SK-N-SH (cell line): ENCODE data around the gene DEPDC7. TPM values are rescaled to one million over a fixed set of nuclear protein-coding genes. Genes with fewer than 3 reads are reported as not detected.

Source experiments
- CTCF ChIA-PET: fragments of 300-600, 350-600 bp; formaldehyde crosslinking; extraction: SDS; loops from one replicate; lab custom pipeline; 2021; lab: Yijun Ruan, JAX
- POLR2A ChIA-PET: fragments of 350-600 bp; sonication (Branson Sonifier 250); formaldehyde crosslinking; extraction: SDS; loops from one replicate; lab custom pipeline; 2020; ENCODE audit warnings: antibody characterized with exemption, inconsistent platforms; lab: Yijun Ruan, JAX
- DNase-seq: peaks from one replicate; pipeline ENCODE4 v3.0.0; 2012
- H2AFZ ChIP-seq: fragments of 200-600 bp; sonication (generic); 2 replicates; pipeline ENCODE4 v1.8.1; 2016; ENCODE audit warnings: antibody characterized with exemption, mild to moderate bottlenecking, low read depth
- H3F3A ChIP-seq: fragments of 200-600 bp; sonication (generic); replicated peaks from 2 replicates; pipeline ENCODE3; 2016; ENCODE audit warnings: antibody characterized with exemption, mild to moderate bottlenecking; ENCODE audit not compliant: insufficient read depth
- H3K27ac ChIP-seq, 2 experiments: fragments of 200-500 bp in 1 of 2; fragments of 200-600 bp in 1 of 2; sonication (Bioruptor generic) in 1 of 2; sonication (generic), shearing (Covaris generic) in 1 of 2; 2 replicates each; pipeline versions ENCODE4 v1.5.1 to v1.6.1; 2014 to 2016; ENCODE audit warnings: low read depth in 2 of 2, inconsistent platforms in 1 of 2, low read length in 1 of 2, mild to moderate bottlenecking in 1 of 2, mixed read lengths in 1 of 2
- H3K27me3 ChIP-seq: fragments of 200-600 bp; sonication (generic), shearing (Covaris generic); 2 replicates; pipeline ENCODE4 v1.6.1; 2016; ENCODE audit warnings: mixed run types; ENCODE audit not compliant: insufficient read depth
- H3K36me3 ChIP-seq, 2 experiments: fragments of 200-500 bp in 1 of 2; fragments of 200-600 bp in 1 of 2; sonication (Bioruptor generic) in 1 of 2; sonication (generic) in 1 of 2; replicated peaks in 1 of 2; 2 replicates each; pipeline versions ENCODE3 to v1.5.1; 2014 to 2016; ENCODE audit warnings: low read length in 1 of 2, mild to moderate bottlenecking in 1 of 2; ENCODE audit not compliant: insufficient read depth in 2 of 2, control insufficient read depth in 1 of 2
- H3K4me1 ChIP-seq, 2 experiments: fragments of 200-500 bp in 1 of 2; fragments of 200-600 bp in 1 of 2; sonication (Bioruptor generic) in 1 of 2; sonication (generic), shearing (Covaris generic) in 1 of 2; 2 replicates each; pipeline versions ENCODE4 v1.5.1 to v1.6.1; 2014 to 2016; ENCODE audit warnings: low read depth in 1 of 2, low read length in 1 of 2, mixed run types in 1 of 2; ENCODE audit not compliant: insufficient read depth in 2 of 2, control insufficient read depth in 1 of 2
- H3K4me2 ChIP-seq: fragments of 200-600 bp; sonication (generic), shearing (Covaris generic); 2 replicates; pipeline ENCODE4 v1.6.1; 2017; ENCODE audit warnings: mixed run types
- H3K4me3 ChIP-seq, 2 experiments: fragments of 200-500 bp in 1 of 2; fragments of 200-600 bp in 1 of 2; sonication (Bioruptor generic) in 1 of 2; sonication (generic), shearing (Covaris generic) in 1 of 2; 2 replicates each; pipeline versions ENCODE4 v1.5.1 to v1.8.1; 2014 to 2016; ENCODE audit warnings: low read depth in 2 of 2, inconsistent platforms in 1 of 2, low read length in 1 of 2, mild to moderate bottlenecking in 1 of 2, mixed read lengths in 1 of 2, moderate library complexity in 1 of 2
- H3K79me2 ChIP-seq: fragments of 200-600 bp; sonication (generic); 2 replicates; pipeline ENCODE4 v1.8.1; 2017; ENCODE audit warnings: mild to moderate bottlenecking; ENCODE audit not compliant: insufficient read depth
- H3K9ac ChIP-seq: fragments of 200-600 bp; sonication (generic); 2 replicates; pipeline ENCODE4 v1.6.1; 2017; ENCODE audit warnings: mixed run types
- H3K9me2 ChIP-seq: fragments of 200-600 bp; sonication (generic); 2 replicates; pipeline ENCODE4 v1.6.1; 2017; ENCODE audit warnings: mixed run types
- H3K9me3 ChIP-seq: fragments of 200-600 bp; sonication (generic); 2 replicates; pipeline ENCODE4 v1.6.1; 2017; ENCODE audit warnings: mixed run types, mild to moderate bottlenecking, moderate library complexity
- H4K20me1 ChIP-seq: fragments of 200-600 bp; sonication (generic); 2 replicates; pipeline ENCODE4 v1.6.1; 2017; ENCODE audit warnings: mild to moderate bottlenecking, mixed run types; ENCODE audit not compliant: insufficient read depth
- CHD2 ChIP-seq: fragments of 150-350 bp; IDR thresholded peaks from 2 replicates; pipeline ENCODE4 v1.6.1; 2018; ENCODE audit warnings: low read length; ENCODE audit not compliant: partially characterized antibody
- ELF1 ChIP-seq: IDR thresholded peaks from 2 replicates; pipeline ENCODE4 v1.4.0; 2012
- EZH2phosphoT487 ChIP-seq: fragments of 200-600 bp; sonication (generic); IDR thresholded peaks from 2 replicates; pipeline ENCODE4 v1.6.1; 2017; ENCODE audit warnings: low read depth, mixed run types, mild to moderate bottlenecking, antibody characterized with exemption, moderate library complexity, borderline replicate concordance
- FOSL2 ChIP-seq: IDR thresholded peaks from 2 replicates; pipeline ENCODE4 v1.4.0; 2012; ENCODE audit warnings: low read depth, mild to moderate bottlenecking, moderate library complexity, borderline replicate concordance
- GATA2 ChIP-seq: sonication (generic); formaldehyde crosslinking; IDR thresholded peaks from 2 replicates; pipeline ENCODE4 v1.5.0; 2020; ENCODE audit warnings: mild to moderate bottlenecking, missing genetic modification reagents
- JUND ChIP-seq: IDR thresholded peaks from 2 replicates; pipeline ENCODE4 v1.4.0; 2012
- MEF2A ChIP-seq: IDR thresholded peaks from 2 replicates; pipeline ENCODE4 v1.4.0; 2012; ENCODE audit warnings: low read depth, borderline replicate concordance
- MXI1 ChIP-seq: IDR thresholded peaks from 2 replicates; pipeline ENCODE4 v1.6.1; 2012; ENCODE audit warnings: mild to moderate bottlenecking, low read depth, low read length, improper control_type of control experiment
- NFIC ChIP-seq: IDR thresholded peaks from 2 replicates; pipeline ENCODE4 v1.4.0; 2012; ENCODE audit warnings: borderline replicate concordance
- RAD21 ChIP-seq: IDR thresholded peaks from 2 replicates; pipeline ENCODE4 v1.6.1; 2012; ENCODE audit warnings: mild to moderate bottlenecking, low read length
- RFX5 ChIP-seq: IDR thresholded peaks from 2 replicates; pipeline ENCODE4 v1.6.1; 2012; ENCODE audit warnings: mild to moderate bottlenecking, improper control_type of control experiment, low read length
- RXRA ChIP-seq: IDR thresholded peaks from 2 replicates; pipeline ENCODE4 v1.4.0; 2012; ENCODE audit warnings: low read depth, mild to moderate bottlenecking, borderline replicate concordance
- TAF1 ChIP-seq: IDR thresholded peaks from 2 replicates; pipeline ENCODE4 v1.6.1; 2012; ENCODE audit warnings: low read depth, mild to moderate bottlenecking, low read length, moderate library complexity, borderline replicate concordance
- TCF12 ChIP-seq: IDR thresholded peaks from 2 replicates; pipeline ENCODE4 v1.4.0; 2012
- TEAD4 ChIP-seq: IDR thresholded peaks from 2 replicates; pipeline ENCODE4 v1.4.0; 2012; ENCODE audit warnings: mild to moderate bottlenecking, borderline replicate concordance; ENCODE audit not compliant: insufficient read depth
- WGBS: methylation state at CpG from one replicate; pipeline ENCODE4 v1.1.6; 2017; ENCODE audit warnings: low lambda C conversion rate; 5-methylcytosine and 5-hydroxymethylcytosine counted together
- polyA plus RNA-seq, 3 experiments: library from polyadenylated mRNA; depleted of rRNA; stranded (reverse); fragments of >200 nt; gene quantifications; 2 replicates each; pipeline ENCODE4 v1.2.3, GENCODE V29; 2012
- TF ChIP-seq, protein P1 (sequence below): IDR thresholded peaks from 2 replicates; pipeline ENCODE4 v1.6.1; 2012; ENCODE audit warnings: mild to moderate bottlenecking, low read depth, low read length, moderate library complexity
- TF ChIP-seq, protein P2 (sequence below): IDR thresholded peaks from 2 replicates; pipeline ENCODE4; 2012
- TF ChIP-seq, protein P3 (sequence below): fragments of 200-600 bp; sonication (generic); IDR thresholded peaks from 2 replicates; pipeline ENCODE4 v1.6.1; 2017; ENCODE audit warnings: antibody characterized with exemption, mild to moderate bottlenecking, moderate library complexity
- TF ChIP-seq, protein P4 (sequence below): IDR thresholded peaks from 2 replicates; pipeline ENCODE4 v1.4.0; 2012; ENCODE audit warnings: low read depth, borderline replicate concordance

The DEPDC7 gene
- polyA plus RNA-seq, 1 of the 3 experiments (the other 2 are of a cell fraction), result 9.7 TPM

DNA sequence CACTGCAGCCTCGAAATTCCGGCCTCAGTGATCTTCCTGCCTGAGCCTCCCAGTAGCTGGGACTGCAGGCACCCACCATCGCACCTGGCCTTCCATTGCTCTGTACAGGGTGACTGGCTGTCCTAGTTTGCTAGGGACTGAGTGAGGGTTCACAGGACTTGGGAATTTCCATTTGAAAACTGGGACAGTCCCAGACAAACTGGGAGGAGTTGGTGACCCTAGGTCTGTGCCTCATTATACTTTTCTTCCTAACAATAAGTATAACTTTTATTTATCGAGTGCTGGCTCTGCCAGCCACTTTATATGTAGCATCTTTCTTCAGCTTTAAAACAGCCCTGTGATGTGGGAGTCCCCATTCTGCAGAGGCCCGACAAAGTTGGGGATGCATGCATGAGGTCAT lies 49.2 kb downstream of the DEPDC7 start:
- no peaks in the 10 kb centered on the region for H3K27me3 ChIP-seq
- H3F3A ChIP-seq, result peaks cover 16% of the 10 kb centered on the region
- TF ChIP-seq MEF2A (no peak), ELF1 (no peak), TEAD4 (no peak), TAF1 (no peak), NFIC (no peak)
- TF ChIP-seq, protein P1, sequence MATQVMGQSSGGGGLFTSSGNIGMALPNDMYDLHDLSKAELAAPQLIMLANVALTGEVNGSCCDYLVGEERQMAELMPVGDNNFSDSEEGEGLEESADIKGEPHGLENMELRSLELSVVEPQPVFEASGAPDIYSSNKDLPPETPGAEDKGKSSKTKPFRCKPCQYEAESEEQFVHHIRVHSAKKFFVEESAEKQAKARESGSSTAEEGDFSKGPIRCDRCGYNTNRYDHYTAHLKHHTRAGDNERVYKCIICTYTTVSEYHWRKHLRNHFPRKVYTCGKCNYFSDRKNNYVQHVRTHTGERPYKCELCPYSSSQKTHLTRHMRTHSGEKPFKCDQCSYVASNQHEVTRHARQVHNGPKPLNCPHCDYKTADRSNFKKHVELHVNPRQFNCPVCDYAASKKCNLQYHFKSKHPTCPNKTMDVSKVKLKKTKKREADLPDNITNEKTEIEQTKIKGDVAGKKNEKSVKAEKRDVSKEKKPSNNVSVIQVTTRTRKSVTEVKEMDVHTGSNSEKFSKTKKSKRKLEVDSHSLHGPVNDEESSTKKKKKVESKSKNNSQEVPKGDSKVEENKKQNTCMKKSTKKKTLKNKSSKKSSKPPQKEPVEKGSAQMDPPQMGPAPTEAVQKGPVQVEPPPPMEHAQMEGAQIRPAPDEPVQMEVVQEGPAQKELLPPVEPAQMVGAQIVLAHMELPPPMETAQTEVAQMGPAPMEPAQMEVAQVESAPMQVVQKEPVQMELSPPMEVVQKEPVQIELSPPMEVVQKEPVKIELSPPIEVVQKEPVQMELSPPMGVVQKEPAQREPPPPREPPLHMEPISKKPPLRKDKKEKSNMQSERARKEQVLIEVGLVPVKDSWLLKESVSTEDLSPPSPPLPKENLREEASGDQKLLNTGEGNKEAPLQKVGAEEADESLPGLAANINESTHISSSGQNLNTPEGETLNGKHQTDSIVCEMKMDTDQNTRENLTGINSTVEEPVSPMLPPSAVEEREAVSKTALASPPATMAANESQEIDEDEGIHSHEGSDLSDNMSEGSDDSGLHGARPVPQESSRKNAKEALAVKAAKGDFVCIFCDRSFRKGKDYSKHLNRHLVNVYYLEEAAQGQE, result no peak
- TF ChIP-seq, protein P2, sequence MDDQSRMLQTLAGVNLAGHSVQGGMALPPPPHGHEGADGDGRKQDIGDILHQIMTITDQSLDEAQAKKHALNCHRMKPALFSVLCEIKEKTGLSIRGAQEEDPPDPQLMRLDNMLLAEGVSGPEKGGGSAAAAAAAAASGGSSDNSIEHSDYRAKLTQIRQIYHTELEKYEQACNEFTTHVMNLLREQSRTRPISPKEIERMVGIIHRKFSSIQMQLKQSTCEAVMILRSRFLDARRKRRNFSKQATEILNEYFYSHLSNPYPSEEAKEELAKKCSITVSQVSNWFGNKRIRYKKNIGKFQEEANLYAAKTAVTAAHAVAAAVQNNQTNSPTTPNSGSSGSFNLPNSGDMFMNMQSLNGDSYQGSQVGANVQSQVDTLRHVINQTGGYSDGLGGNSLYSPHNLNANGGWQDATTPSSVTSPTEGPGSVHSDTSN, result no peak
- H3K9me2 ChIP-seq, result no peaks in the 10 kb centered on the region
- peaks cover 15 to 44% of the 10 kb centered on the region in 2 experiments; a peak in 3 of 4 replicates for H3K4me1 ChIP-seq
- no peak overlapping the region for H3K4me3 ChIP-seq
- H4K20me1 ChIP-seq, result no peaks in the 10 kb centered on the region
- ChIA-PET CTCF (interaction anchor here (0.6 to 5.1 kb wide), 43 partner anchors 9 to 261 kb away, joined by 3 to 42 read pairs (median 5); partner anchors contain the start of genes DEPDC7 and TCP11L1), POLR2A (interaction anchor here (1.0 kb wide), 1 partner anchor 25 kb away, joined by 3 read pairs; the partner anchor contains the start of gene TCP11L1)
- H3K9me3 ChIP-seq, result no peaks in the 10 kb centered on the region
- DNase-seq, result no peak
- WGBS, result 84% methylated on average over 4 of the region's 5 CpGs
- H3K36me3 ChIP-seq, result peaks cover 23 to 44% of the 10 kb centered on the region in 2 experiments
- H3K4me2 ChIP-seq, result no peak overlapping the region
- no peak overlapping the region for H3K27ac ChIP-seq
- H3K79me2 ChIP-seq, result no peaks in the 10 kb centered on the region
- H2AFZ ChIP-seq, result no peak overlapping the region
- no peak overlapping the region for H3K9ac ChIP-seq

DNA sequence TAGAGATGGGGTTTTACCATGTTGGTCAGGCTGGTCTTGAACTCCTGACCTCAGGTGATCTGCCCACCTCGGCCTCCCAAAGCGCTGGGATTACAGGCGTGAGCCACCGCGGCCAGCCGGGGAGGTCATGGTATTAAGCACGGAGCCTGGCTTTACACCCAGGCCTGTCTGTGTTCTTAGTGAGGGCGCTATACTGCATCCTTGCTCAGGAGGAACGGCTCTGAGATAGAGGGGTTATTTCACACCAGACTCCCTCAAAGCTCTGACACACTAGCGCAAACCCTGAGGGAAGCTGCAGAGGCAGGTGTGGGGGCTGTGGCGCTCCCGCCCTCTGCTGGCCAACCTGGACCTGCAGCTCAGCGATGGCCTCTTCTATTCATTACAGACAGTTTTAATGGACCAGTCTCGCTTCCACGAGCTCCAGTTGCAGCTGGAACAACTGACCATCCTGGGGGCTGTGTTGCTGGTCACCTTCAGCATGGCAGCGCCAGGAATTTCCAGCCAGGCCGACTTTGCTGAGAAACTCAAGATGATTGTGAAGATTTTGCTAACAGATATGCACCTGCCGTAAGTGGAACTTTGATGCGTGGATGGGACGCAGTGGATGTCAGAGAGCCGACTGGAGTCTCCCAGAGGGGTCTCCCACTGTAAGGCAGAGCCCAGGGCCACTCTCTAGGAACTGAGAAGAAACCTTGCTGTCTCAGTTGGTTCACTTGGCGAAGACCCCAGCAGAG lies 49.9 kb downstream of the DEPDC7 start:
- Histone ChIP-seq H3F3A (peaks cover 14% of the 10 kb centered on the region), H3K4me1 (peaks cover 9 to 37% of the 10 kb centered on the region in 2 experiments; a peak in 3 of 4 replicates), H3K9ac (no peak overlapping the region), H3K27ac (no peak overlapping the region), H3K36me3 (peaks cover 23 to 38% of the 10 kb centered on the region in 2 experiments), H3K79me2 (no peaks in the 10 kb centered on the region), H3K4me2 (no peak overlapping the region), H3K27me3 (no peaks in the 10 kb centered on the region), H3K4me3 (no peak overlapping the region; a peak in 1 of 4 replicates), H4K20me1 (no peaks in the 10 kb centered on the region), H3K9me3 (no peaks in the 10 kb centered on the region), H3K9me2 (no peaks in the 10 kb centered on the region), H2AFZ (no peak overlapping the region)
- POLR2A ChIA-PET, result interaction anchor here (1.0 kb wide), 1 partner anchor 26 kb away, joined by 3 read pairs; the partner anchor contains the start of gene TCP11L1
- WGBS, result 68% methylated on average over 21 of the region's 22 CpGs
- CTCF ChIA-PET, result interaction anchor here (0.5 to 5.1 kb wide), 59 partner anchors 8 to 261 kb away, joined by 3 to 42 read pairs (median 4); partner anchors contain the start of genes DEPDC7 and TCP11L1
- peak; percentile 74 for DNase-seq
- TF ChIP-seq MXI1, result no peak
- no peak for TF ChIP-seq TEAD4
- TF ChIP-seq FOSL2, result no peak
- TF ChIP-seq GATA2 (CRISPR knock-in tag), result no peak
- no peak for TF ChIP-seq RFX5
- no peak for TF ChIP-seq EZH2phosphoT487
- TF ChIP-seq RXRA, result no peak
- no peak for TF ChIP-seq ELF1
- TF ChIP-seq TAF1, result no peak
- peak; percentile 49 for TF ChIP-seq CHD2
- TF ChIP-seq, protein P3, sequence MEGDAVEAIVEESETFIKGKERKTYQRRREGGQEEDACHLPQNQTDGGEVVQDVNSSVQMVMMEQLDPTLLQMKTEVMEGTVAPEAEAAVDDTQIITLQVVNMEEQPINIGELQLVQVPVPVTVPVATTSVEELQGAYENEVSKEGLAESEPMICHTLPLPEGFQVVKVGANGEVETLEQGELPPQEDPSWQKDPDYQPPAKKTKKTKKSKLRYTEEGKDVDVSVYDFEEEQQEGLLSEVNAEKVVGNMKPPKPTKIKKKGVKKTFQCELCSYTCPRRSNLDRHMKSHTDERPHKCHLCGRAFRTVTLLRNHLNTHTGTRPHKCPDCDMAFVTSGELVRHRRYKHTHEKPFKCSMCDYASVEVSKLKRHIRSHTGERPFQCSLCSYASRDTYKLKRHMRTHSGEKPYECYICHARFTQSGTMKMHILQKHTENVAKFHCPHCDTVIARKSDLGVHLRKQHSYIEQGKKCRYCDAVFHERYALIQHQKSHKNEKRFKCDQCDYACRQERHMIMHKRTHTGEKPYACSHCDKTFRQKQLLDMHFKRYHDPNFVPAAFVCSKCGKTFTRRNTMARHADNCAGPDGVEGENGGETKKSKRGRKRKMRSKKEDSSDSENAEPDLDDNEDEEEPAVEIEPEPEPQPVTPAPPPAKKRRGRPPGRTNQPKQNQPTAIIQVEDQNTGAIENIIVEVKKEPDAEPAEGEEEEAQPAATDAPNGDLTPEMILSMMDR, result peak; percentile 93
- TF ChIP-seq TCF12, result no peak
- TF ChIP-seq JUND, result no peak
- TF ChIP-seq, protein P4, sequence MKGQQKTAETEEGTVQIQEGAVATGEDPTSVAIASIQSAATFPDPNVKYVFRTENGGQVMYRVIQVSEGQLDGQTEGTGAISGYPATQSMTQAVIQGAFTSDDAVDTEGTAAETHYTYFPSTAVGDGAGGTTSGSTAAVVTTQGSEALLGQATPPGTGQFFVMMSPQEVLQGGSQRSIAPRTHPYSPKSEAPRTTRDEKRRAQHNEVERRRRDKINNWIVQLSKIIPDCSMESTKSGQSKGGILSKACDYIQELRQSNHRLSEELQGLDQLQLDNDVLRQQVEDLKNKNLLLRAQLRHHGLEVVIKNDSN, result no peak
- TF ChIP-seq RAD21, result peak; percentile 95
- no peak for TF ChIP-seq NFIC
